Smooth muscle cell (in vitro differentiated cells): ENCODE results near the gene VEGFB. TPM values are rescaled to one million over a fixed set of nuclear protein-coding genes. Genes with fewer than 3 reads are reported as not detected.

ENCODE experiments used
- DNase-seq: peaks from one replicate; lab custom pipeline; 2025; ENCODE audit not compliant: unreplicated experiment; lab: John Stamatoyannopoulos, UW
- H2AFZ ChIP-seq: fragments of 200-600 bp; sonication (generic); 2 replicates; pipeline ENCODE4 v1.6.0; 2016; ENCODE audit warnings: antibody characterized with exemption, low read depth, mild to moderate bottlenecking
- H3F3A ChIP-seq: fragments of 200-600 bp; sonication (generic); 2 replicates; pipeline ENCODE4 v1.6.0; 2017; ENCODE audit warnings: antibody characterized with exemption, low read depth
- H3K27ac ChIP-seq: fragments of 200-600 bp; sonication (generic); 2 replicates; pipeline ENCODE4 v1.5.1; 2016; ENCODE audit warnings: low read depth, mild to moderate bottlenecking
- H3K27me3 ChIP-seq: fragments of 200-600 bp; sonication (generic); 2 replicates; pipeline ENCODE4 v1.6.1; 2016; ENCODE audit warnings: low read depth, mild to moderate bottlenecking
- H3K36me3 ChIP-seq: fragments of 200-600 bp; sonication (generic); 2 replicates; pipeline ENCODE4 v1.5.1; 2016; ENCODE audit warnings: low read depth
- H3K4me1 ChIP-seq: fragments of 200-600 bp; sonication (generic); 2 replicates; pipeline ENCODE4 v1.5.1; 2016; ENCODE audit warnings: low read depth
- H3K4me2 ChIP-seq: fragments of 200-600 bp; sonication (generic); 2 replicates; pipeline ENCODE4 v1.6.0; 2016; ENCODE audit warnings: mild to moderate bottlenecking
- H3K4me3 ChIP-seq: fragments of 200-600 bp; sonication (generic); 2 replicates; pipeline ENCODE4 v1.5.1; 2016; ENCODE audit warnings: mild to moderate bottlenecking
- H3K79me2 ChIP-seq: fragments of 200-600 bp; sonication (generic); 2 replicates; pipeline ENCODE4 v1.6.0; 2016; ENCODE audit warnings: low read depth, mild to moderate bottlenecking
- H3K9ac ChIP-seq: fragments of 200-600 bp; sonication (generic); 2 replicates; pipeline ENCODE4 v1.6.0; 2016; ENCODE audit warnings: low read depth
- H3K9me3 ChIP-seq: fragments of 200-600 bp; sonication (generic); replicated peaks from 2 replicates; pipeline ENCODE4 v1.5.1; 2016; ENCODE audit warnings: low read depth
- H4K20me1 ChIP-seq: fragments of 200-600 bp; sonication (generic); 2 replicates; pipeline ENCODE4 v1.6.0; 2016; ENCODE audit warnings: low read depth
- WGBS: methylation state at CpG from one replicate; pipeline ENCODE4 v1.1.7; 2016; ENCODE audit warnings: low lambda C conversion rate; 5-methylcytosine and 5-hydroxymethylcytosine counted together
- polyA plus RNA-seq: library from polyadenylated mRNA; unstranded; fragments of >200 nt; fragmentation: Nextera tagmentation; extraction: Ambion mirVana; gene quantifications from 2 replicates; pipeline ENCODE4 v1.2.1, GENCODE V29; 2016
- total RNA-seq: library from RNA; depleted of rRNA; stranded (reverse); fragments of >200 nt; gene quantifications from 2 replicates; pipeline ENCODE4 v1.2.3, GENCODE V29; 2014
- TF ChIP-seq, protein P1 (sequence below): fragments of 200-600 bp; sonication (generic); IDR thresholded peaks from 2 replicates; pipeline ENCODE4 v1.5.1; 2017; ENCODE audit warnings: borderline replicate concordance, mild to moderate bottlenecking, antibody characterized with exemption; ENCODE audit not compliant: insufficient read depth, poor library complexity, severe bottlenecking

Gene VEGFB
- total and polyA plus RNA-seq, 2 experiments from 2014 or later, result 27.9 to 96.5 TPM

DNA sequence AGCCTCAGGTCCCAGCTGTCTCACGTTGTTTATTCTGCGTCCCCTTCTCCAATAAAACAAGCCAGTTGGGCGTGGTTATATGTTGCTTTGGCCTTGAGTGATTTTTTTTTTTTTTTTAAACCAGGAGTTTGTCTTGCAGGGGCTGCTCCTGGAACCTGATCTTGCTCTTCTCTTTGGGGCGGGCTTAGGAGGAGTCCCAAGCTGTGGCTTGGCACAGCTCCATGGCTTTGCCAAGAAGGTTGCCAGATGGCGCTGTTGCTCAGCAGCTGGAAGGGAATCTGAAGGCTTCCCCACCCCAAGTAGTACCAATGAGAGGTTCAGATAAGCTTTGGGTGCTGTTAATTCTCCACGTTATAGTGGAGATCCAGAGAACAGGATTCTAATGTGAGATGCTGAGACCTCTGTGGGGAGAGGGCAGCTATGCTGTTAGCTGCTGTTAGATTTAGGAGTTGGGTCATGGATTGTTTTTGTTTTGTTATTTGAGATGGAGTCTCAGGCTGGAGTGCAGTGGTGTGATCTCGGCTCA is 29.9 kb upstream of the VEGFB start:
- 70% methylated on average over 7 of the region's 7 CpGs for WGBS
- H3K79me2 ChIP-seq, result no peaks in the 10 kb centered on the region
- H3K27me3 ChIP-seq, result no peaks in the 10 kb centered on the region
- peaks cover 13% of the 10 kb centered on the region for H3K36me3 ChIP-seq
- H3K4me2 ChIP-seq, result no peak overlapping the region
- H3K9me3 ChIP-seq, result no peaks in the 10 kb centered on the region
- H3K4me3 ChIP-seq, result no peak overlapping the region
- TF ChIP-seq, protein P1, sequence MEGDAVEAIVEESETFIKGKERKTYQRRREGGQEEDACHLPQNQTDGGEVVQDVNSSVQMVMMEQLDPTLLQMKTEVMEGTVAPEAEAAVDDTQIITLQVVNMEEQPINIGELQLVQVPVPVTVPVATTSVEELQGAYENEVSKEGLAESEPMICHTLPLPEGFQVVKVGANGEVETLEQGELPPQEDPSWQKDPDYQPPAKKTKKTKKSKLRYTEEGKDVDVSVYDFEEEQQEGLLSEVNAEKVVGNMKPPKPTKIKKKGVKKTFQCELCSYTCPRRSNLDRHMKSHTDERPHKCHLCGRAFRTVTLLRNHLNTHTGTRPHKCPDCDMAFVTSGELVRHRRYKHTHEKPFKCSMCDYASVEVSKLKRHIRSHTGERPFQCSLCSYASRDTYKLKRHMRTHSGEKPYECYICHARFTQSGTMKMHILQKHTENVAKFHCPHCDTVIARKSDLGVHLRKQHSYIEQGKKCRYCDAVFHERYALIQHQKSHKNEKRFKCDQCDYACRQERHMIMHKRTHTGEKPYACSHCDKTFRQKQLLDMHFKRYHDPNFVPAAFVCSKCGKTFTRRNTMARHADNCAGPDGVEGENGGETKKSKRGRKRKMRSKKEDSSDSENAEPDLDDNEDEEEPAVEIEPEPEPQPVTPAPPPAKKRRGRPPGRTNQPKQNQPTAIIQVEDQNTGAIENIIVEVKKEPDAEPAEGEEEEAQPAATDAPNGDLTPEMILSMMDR, result peak; percentile 53
- no peak overlapping the region for H2AFZ ChIP-seq
- H3K4me1 ChIP-seq, result no peaks in the 10 kb centered on the region
- no peaks in the 10 kb centered on the region for H3F3A ChIP-seq
- H3K27ac ChIP-seq, result no peak overlapping the region
- no peak for DNase-seq
- peaks cover 5% of the 10 kb centered on the region for H4K20me1 ChIP-seq
- H3K9ac ChIP-seq, result no peak overlapping the region

DNA sequence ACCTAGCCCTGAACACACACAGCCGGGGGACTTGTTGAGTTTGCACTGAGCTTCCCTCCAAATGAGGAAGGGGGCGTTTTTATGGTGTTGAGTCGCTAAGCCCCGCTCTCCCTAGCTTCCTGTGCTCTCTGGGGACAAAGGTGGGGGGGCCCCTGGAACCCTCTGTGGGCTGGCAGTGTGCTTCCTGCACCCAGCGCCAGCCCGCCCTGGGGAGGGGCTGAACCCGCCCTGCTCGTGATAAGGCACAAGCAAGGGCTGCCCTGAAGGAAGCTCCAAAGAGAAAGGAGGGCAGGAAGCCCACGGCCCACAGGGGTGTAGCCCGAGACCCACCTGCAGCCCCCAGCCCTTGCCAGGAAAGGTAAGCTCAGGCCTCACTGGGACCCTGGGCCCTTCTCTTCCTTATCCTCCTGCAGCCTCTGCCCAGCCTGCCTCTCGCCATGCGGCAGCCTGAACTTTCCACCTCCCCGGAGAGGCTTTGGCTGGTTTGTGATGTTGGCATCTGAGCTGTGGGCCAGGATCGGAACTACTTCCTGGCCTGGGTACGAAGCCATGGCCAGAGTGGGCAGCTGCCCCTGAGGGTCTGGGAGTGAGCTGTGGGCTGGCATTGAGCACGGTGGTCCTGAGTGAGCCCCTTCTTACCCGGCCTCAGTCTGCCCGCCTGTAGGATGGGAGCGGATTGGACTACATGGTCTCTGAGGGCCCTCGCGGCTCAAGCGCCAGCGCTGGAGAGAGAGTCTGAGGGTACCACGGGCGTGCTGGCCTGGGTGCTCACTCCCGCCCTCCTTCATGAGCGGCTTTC is 27.7 kb upstream of the VEGFB start, which contains the start of gene FERMT3:
Gene FERMT3 (plus strand): TSS at position 265 of the 799 bp plus-strand sequence. CDS start 644 bp downstream, outside the sequence.
- no peaks in the 10 kb centered on the region for H3K4me1 ChIP-seq
- H3K27me3 ChIP-seq, result no peaks in the 10 kb centered on the region
- TF ChIP-seq, protein P1, result no peak
- no peak within 1 kb of the TSS for H2AFZ ChIP-seq
- 86% methylated on average over 27 of the region's 27 CpGs for WGBS
- DNase-seq, result no peak
- peak within 1 kb of the TSS; percentile 72 for H3K27ac ChIP-seq
- peaks cover 5% of the 10 kb centered on the region for H4K20me1 ChIP-seq
- H3K4me2 ChIP-seq, result peak within 1 kb of the TSS; percentile 21
- H3K9ac ChIP-seq, result no peak within 1 kb of the TSS
- H3K9me3 ChIP-seq, result no peaks in the 10 kb centered on the region
- no peaks in the 10 kb centered on the region for H3K79me2 ChIP-seq
- H3K4me3 ChIP-seq, result no peak within 1 kb of the TSS
- H3F3A ChIP-seq, result no peaks in the 10 kb centered on the region
- H3K36me3 ChIP-seq, result peaks cover 7% of the 10 kb centered on the region

DNA sequence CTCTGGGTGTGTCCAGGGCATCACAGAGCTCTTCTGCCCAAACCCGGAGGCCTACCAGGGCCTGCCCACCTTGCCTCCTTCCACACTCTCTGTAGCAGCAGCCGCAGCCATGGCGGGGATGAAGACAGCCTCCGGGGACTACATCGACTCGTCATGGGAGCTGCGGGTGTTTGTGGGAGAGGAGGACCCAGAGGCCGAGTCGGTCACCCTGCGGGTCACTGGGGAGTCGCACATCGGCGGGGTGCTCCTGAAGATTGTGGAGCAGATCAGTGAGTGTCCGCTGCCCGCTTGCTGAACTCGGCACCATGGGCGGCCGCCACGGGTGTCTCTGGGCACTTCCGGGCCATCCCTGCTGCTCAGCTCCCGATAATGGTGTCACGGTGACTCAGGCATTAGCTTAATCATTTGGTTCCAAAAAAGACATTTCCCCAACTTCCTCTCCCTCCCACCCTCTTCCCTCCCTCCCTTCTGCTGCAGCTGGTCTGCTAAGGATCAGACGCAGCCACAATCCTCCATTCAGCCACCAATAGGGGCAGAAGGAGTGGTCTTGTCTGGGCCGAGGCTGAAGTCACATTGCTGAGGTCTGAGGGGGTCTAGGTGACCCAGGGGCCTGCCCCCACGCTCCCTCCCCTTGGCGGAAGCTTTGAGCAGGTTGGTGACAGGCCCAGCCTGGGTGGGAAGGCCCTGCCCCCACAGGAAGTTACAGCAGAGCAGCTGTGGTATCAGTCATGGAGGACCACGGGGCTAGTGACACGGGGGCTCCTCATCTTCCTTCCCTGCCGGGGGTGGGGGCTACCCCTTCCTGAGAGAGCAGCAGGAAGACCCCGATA is 26.9 kb upstream of the VEGFB start:
- TF ChIP-seq, protein P1, result no peak
- WGBS, result 58% methylated on average over 30 of the region's 30 CpGs
- no peaks in the 10 kb centered on the region for H3F3A ChIP-seq
- peak overlapping the region; percentile 49 for H3K9ac ChIP-seq
- peak overlapping the region; percentile 21 for H3K4me2 ChIP-seq
- no peak overlapping the region for H3K4me3 ChIP-seq
- H3K27ac ChIP-seq, result peak overlapping the region; percentile 72
- H4K20me1 ChIP-seq, result peaks cover 4% of the 10 kb centered on the region
- H3K4me1 ChIP-seq, result no peaks in the 10 kb centered on the region
- no peaks in the 10 kb centered on the region for H3K27me3 ChIP-seq
- peaks cover 3% of the 10 kb centered on the region for H3K36me3 ChIP-seq
- no peak for DNase-seq
- H3K9me3 ChIP-seq, result no peaks in the 10 kb centered on the region
- H3K79me2 ChIP-seq, result no peaks in the 10 kb centered on the region
- H2AFZ ChIP-seq, result no peak overlapping the region
